ENCODE measurements around the gene PPP4R3A. TPM values are rescaled to one million over a fixed set of nuclear protein-coding genes. Genes with fewer than 3 reads are reported as not detected.
A peak's percentile ranks its signal among the peaks of the same experiment; 100 is the strongest.
"Not testable (repeated sequence)": the region's sequence is repeated elsewhere in the genome, so short reads cannot be mapped to it uniquely, and the experiment has no call there.

Gene PPP4R3A
- total RNA-seq, 1 donor from 2014 or later = 111 TPM

GRCh38 chr14:91429385-91429784 lies 80.7 kb downstream of the PPP4R3A start:
- no peak for DNase-seq (ENCODE audit: low read depth, low spot score)
- Mint-ChIP-seq H3K27me3 (ENCODE audit: low read depth) (no peaks in the 10 kb centered on the region), H3K9me3 (peaks cover 3% of the 10 kb centered on the region), H3K4me1 (no peaks in the 10 kb centered on the region), H3K36me3 (ENCODE audit: low read depth) (no peaks in the 10 kb centered on the region), H3K4me3 (no peak overlapping the region), H3K27ac (ENCODE audit: unreplicated experiment) (no peak overlapping the region)
- no peak for TF ChIP-seq CTCF (conservative IDR thresholded peaks at IDR 0.05)

- not testable (repeated sequence) for H3K4me3 Mint-ChIP-seq; H3K4me1 Mint-ChIP-seq; H3K36me3 Mint-ChIP-seq (ENCODE audit: low read depth); H3K27me3 Mint-ChIP-seq (ENCODE audit: low read depth); DNase-seq (ENCODE audit: low read depth, low spot score); H3K9me3 Mint-ChIP-seq; H3K27ac Mint-ChIP-seq (ENCODE audit: unreplicated experiment)
Observed at GRCh38 chr14:91428931-91429330, 81.2 kb downstream of the PPP4R3A start.

GRCh38 chr14:91425531-91425944 lies 84.6 kb downstream of the PPP4R3A start:
- H3K9me3 Mint-ChIP-seq; H3K36me3 Mint-ChIP-seq (ENCODE audit: low read depth); H3K4me1 Mint-ChIP-seq; DNase-seq (ENCODE audit: low read depth, low spot score); H3K27me3 Mint-ChIP-seq (ENCODE audit: low read depth); H3K4me3 Mint-ChIP-seq; H3K27ac Mint-ChIP-seq (ENCODE audit: unreplicated experiment): not testable (repeated sequence)

- no peak for TF ChIP-seq CTCF (conservative IDR thresholded peaks at IDR 0.05)
- peaks cover 3% of the 10 kb centered on the region for H3K9me3 Mint-ChIP-seq
- DNase-seq (ENCODE audit: low read depth, low spot score) = no peak
- no peaks in the 10 kb centered on the region for H3K4me1 Mint-ChIP-seq
- no peaks in the 10 kb centered on the region for H3K36me3 Mint-ChIP-seq (ENCODE audit: low read depth)
- no peaks in the 10 kb centered on the region for H3K27me3 Mint-ChIP-seq (ENCODE audit: low read depth)
- H3K4me3 Mint-ChIP-seq = no peak overlapping the region
- no peak overlapping the region for H3K27ac Mint-ChIP-seq (ENCODE audit: unreplicated experiment)
Observed at GRCh38 chr14:91424813-91425530, 85.1 kb downstream of the PPP4R3A start.

- Mint-ChIP-seq H3K36me3 (ENCODE audit: low read depth) (no peaks in the 10 kb centered on the region), H3K4me3 (peak overlapping the region; percentile 81), H3K27ac (ENCODE audit: unreplicated experiment) (no peak overlapping the region), H3K9me3 (peaks cover 3% of the 10 kb centered on the region), H3K27me3 (ENCODE audit: low read depth) (no peaks in the 10 kb centered on the region), H3K4me1 (peaks cover 19% of the 10 kb centered on the region)
- DNase-seq (ENCODE audit: low read depth, low spot score) = no peak
- no peak for TF ChIP-seq CTCF (conservative IDR thresholded peaks at IDR 0.05)
Observed at GRCh38 chr14:91420686-91421085, 89.4 kb downstream of the PPP4R3A start.

GRCh38 chr14:91419451-91419850 lies 90.7 kb downstream of the PPP4R3A start:
- H3K36me3 Mint-ChIP-seq (ENCODE audit: low read depth) = no peaks in the 10 kb centered on the region
- no peaks in the 10 kb centered on the region for H3K9me3 Mint-ChIP-seq
- H3K27me3 Mint-ChIP-seq (ENCODE audit: low read depth) = no peaks in the 10 kb centered on the region
- no peak for DNase-seq (ENCODE audit: low read depth, low spot score)
- H3K27ac Mint-ChIP-seq (ENCODE audit: unreplicated experiment) = no peak overlapping the region
- no peak for TF ChIP-seq CTCF (conservative IDR thresholded peaks at IDR 0.05)
- peaks cover 28% of the 10 kb centered on the region for H3K4me1 Mint-ChIP-seq
- peak overlapping the region; percentile 81 for H3K4me3 Mint-ChIP-seq
